A673 (cell line): Measurements from ENCODE around the gene APOBEC3B.

ENCODE experiments used
- CTCF ChIP-seq: fragments of 300-800, 200-600 bp; sonication (generic); conservative IDR thresholded peaks from 2 replicates; pipeline ENCODE4 v1.5.1; 2017; ENCODE audit warnings: low read depth, mild to moderate bottlenecking, antibody characterized with exemption, low read length, moderate library complexity, mixed read lengths
- EZH2 ChIP-seq: fragments of 200-600 bp; sonication (generic); IDR thresholded peaks from 2 replicates; pipeline ENCODE4 v1.6.1; 2017; ENCODE audit warnings: borderline replicate concordance, low read depth, mild to moderate bottlenecking, mixed read lengths, antibody characterized with exemption, low read length; ENCODE audit not compliant: poor library complexity, severe bottlenecking

- TF ChIP-seq CTCF, result no peak
- TF ChIP-seq EZH2, result no peak
These were observed 46.5 kb upstream of the APOBEC3B start for GRCh38 chr22:38935616-38936015.
